Subcutaneous adipose tissue (tissue), 4 donors: ENCODE measurements around the gene JAK2. TPM values are rescaled to one million over a fixed set of nuclear protein-coding genes. Genes with fewer than 3 reads are reported as not detected.

ENCODE experiments used
- CTCF ChIP-seq: fragments of 450-650 bp; IDR thresholded peaks from one replicate; pipeline ENCODE4 v1.5.1; 2016; ENCODE audit warnings: low read depth, mild to moderate bottlenecking, control low read depth, antibody characterized with exemption, moderate library complexity
- total RNA-seq, 4 donors: library from RNA; depleted of rRNA; stranded (reverse); fragments of >200 nt; gene quantifications; one replicate each; pipeline ENCODE4 v1.1.0, GENCODE V29; 2016

The JAK2 gene
- total RNA-seq, 4 donors from 2014 or later = 60.7 to 71.7 (median 63.8) TPM

GRCh38 chr9:5122116-5122515 is 137.0 kb downstream of the JAK2 start:
- no peak for TF ChIP-seq CTCF

- no peak for TF ChIP-seq CTCF
These were observed 137.4 kb downstream of the JAK2 start for GRCh38 chr9:5122516-5122915.

DNA sequence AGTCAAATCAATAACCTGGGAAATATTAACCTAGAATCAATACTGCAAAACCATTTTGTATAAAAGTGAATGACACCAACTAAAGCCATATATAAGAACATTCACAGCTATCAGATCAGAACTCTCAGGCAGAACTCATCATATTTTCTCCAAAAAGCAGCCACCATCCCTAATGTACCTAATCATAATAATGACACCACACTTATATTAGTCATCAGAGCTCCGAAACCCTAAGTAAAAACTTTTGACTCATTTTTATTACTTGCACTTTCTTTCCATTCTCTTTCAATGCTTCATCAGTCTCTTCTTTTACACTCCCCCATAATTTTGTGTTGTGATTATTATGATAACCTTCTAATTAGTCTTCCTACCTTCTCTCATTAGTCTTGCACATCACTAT is 155.1 kb downstream of the JAK2 start:
- TF ChIP-seq CTCF = no peak

GRCh38 chr9:5144217-5144616 is 159.1 kb downstream of the JAK2 start:
- no peak for TF ChIP-seq CTCF

DNA sequence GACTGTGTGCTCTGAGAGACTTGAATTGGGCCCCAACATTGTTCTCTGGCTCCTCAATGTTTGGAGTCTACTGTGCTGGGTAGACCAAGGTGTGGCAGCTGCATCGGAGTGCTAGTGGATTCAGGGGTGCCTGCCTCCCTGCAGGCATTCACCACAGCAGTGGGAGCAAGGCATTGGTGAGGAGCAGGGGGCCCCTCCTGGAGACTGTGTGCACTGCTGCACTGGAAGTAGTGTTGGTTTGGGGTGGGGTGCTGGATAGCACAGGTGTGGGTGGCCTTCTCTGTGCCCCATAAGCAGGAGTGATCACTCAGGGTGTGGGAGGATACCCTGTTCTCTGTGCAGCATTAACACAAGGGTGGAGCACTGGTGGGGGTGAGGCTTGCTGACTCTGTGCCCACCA is 161.2 kb downstream of the JAK2 start:
- no peak for TF ChIP-seq CTCF

Other genes starting within 250 kb of the JAK2 start
- gene AK3, start 244.1 kb upstream of the JAK2 start, total RNA-seq = 100 to 1,000 TPM in 2 of 4 donors, 10 to 100 TPM in 2; 89.6 to 184 (median 109) TPM
- gene RCL1, start 192.3 kb upstream of the JAK2 start, total RNA-seq = 100 to 1,000 TPM in 2 of 4 donors, 10 to 100 TPM in 2; 64.4 to 166 (median 102) TPM
- gene INSL6, start 200.4 kb downstream of the JAK2 start, total RNA-seq = not detected
- gene INSL4, start 246.1 kb downstream of the JAK2 start, total RNA-seq = not detected